ENCODE data around the gene SHFL. TPM values are rescaled to one million over a fixed set of nuclear protein-coding genes. Genes with fewer than 3 reads are reported as not detected.
A peak's percentile ranks its signal among the peaks of the same experiment; 100 is the strongest.

Gene SHFL
- total RNA-seq, 1 experiment from 2014 or later = 98.9 TPM

- DNase-seq (ENCODE audit: low read depth) = no peak
These were observed 23.4 kb downstream of the SHFL start for GRCh38 chr19:10109528-10109927.

GRCh38 chr19:10110076-10110971, 24.2 kb downstream of the SHFL start:
- DNase-seq (ENCODE audit: low read depth) = no peak

- DNase-seq (ENCODE audit: low read depth) = no peak
These were observed 24.8 kb downstream of the SHFL start for GRCh38 chr19:10110972-10111317.

- no peak for DNase-seq (ENCODE audit: low read depth)
These were observed 25.3 kb downstream of the SHFL start, which contains the start of gene P2RY11 for GRCh38 chr19:10111405-10111811. TSS of gene P2RY11 (plus strand) at chr19:10111693. CDS start at chr19:10111722, 29 bp downstream.

- DNase-seq (ENCODE audit: low read depth) = peak; percentile 42
These were observed 26.1 kb downstream of the SHFL start for GRCh38 chr19:10112037-10112761.

GRCh38 chr19:10112895-10113591, 26.9 kb downstream of the SHFL start:
- DNase-seq (ENCODE audit: low read depth) = no peak

GRCh38 chr19:10113592-10113963, 27.5 kb downstream of the SHFL start:
- DNase-seq (ENCODE audit: low read depth) = no peak

- DNase-seq (ENCODE audit: low read depth) = no peak
These were observed 28.0 kb downstream of the SHFL start for GRCh38 chr19:10113964-10114650.

- DNase-seq (ENCODE audit: low read depth) = no peak
These were observed 28.7 kb downstream of the SHFL start for GRCh38 chr19:10114651-10115391.

GRCh38 chr19:10115392-10116084, 29.4 kb downstream of the SHFL start:
- DNase-seq (ENCODE audit: low read depth) = no peak

GRCh38 chr19:10116085-10116865, 30.2 kb downstream of the SHFL start:
- no peak for DNase-seq (ENCODE audit: low read depth)

- DNase-seq (ENCODE audit: low read depth) = no peak
These were observed 30.9 kb downstream of the SHFL start for GRCh38 chr19:10116866-10117616.

GRCh38 chr19:10118960-10119359, 32.8 kb downstream of the SHFL start:
- no peak for DNase-seq (ENCODE audit: low read depth)

GRCh38 chr19:10120538-10121189, 34.5 kb downstream of the SHFL start:
- DNase-seq (ENCODE audit: low read depth) = peak; percentile 93

- peak; percentile 67 for DNase-seq (ENCODE audit: low read depth)
These were observed 35.9 kb downstream of the SHFL start for GRCh38 chr19:10122045-10122444.

GRCh38 chr19:10124429-10124828, 38.3 kb downstream of the SHFL start:
- no peak for DNase-seq (ENCODE audit: low read depth)

GRCh38 chr19:10126213-10126639, 40.1 kb downstream of the SHFL start:
- DNase-seq (ENCODE audit: low read depth) = no peak

- no peak for DNase-seq (ENCODE audit: low read depth)
These were observed 46.8 kb downstream of the SHFL start for GRCh38 chr19:10132905-10133304.

Data from M059J (cell line).